ENCODE measurements around the gene RAD51B. TPM values are rescaled to one million over a fixed set of nuclear protein-coding genes. Genes with fewer than 3 reads are reported as not detected.

RAD51B gene
- total RNA-seq, 6 experiments from 2014 or later: 2.7 to 5.8 (median 4.3) TPM

- intact Hi-C loops (cut with DNase I): no loop called here
Measured at GRCh38 chr14:68106456-68106855, 286.9 kb downstream of the RAD51B start.

GRCh38 chr14:68106905-68107304 is 287.3 kb downstream of the RAD51B start:
- Histone ChIP-seq H3K4me1 (no peaks in the 10 kb centered on the region), H3K27me3 (no peaks in the 10 kb centered on the region), H3K4me3 (no peak overlapping the region), H3K27ac (no peak overlapping the region), H3K36me3 (no peaks in the 10 kb centered on the region), H3K9me3 (peaks cover 0 to 4% (median 0%) of the 10 kb centered on the region in 4 donors)
- intact Hi-C loops (cut with DNase I): no loop called here
- WGBS (ENCODE audit: insufficient coverage, low coverage, low lambda C conversion rate, missing lambda C conversion rate): 88% methylated on average over 2 of the region's 2 CpGs
- TF ChIP-seq POLR2A (IDR thresholded peaks at IDR 0.05) (no peak), CTCF (IDR thresholded peaks at IDR 0.05) (no peak)
- ATAC-seq (no peak), DNase-seq (no peak)

More at GRCh38 chr14:68106456-68106855, 286.9 kb downstream of the RAD51B start:
- no peak for DNase-seq
- H3K4me3 ChIP-seq: no peak overlapping the region
- no peaks in the 10 kb centered on the region for H3K4me1 ChIP-seq
- TF ChIP-seq CTCF (IDR thresholded peaks at IDR 0.05) (no peak), POLR2A (IDR thresholded peaks at IDR 0.05) (no peak)
- H3K27ac ChIP-seq: no peak overlapping the region
- no peaks in the 10 kb centered on the region for H3K36me3 ChIP-seq
- 67% methylated on average over 1 of the region's 1 CpG for WGBS (ENCODE audit: insufficient coverage, low coverage, low lambda C conversion rate, missing lambda C conversion rate)
- peaks cover 0 to 5% (median 0%) of the 10 kb centered on the region in 4 donors for H3K9me3 ChIP-seq
- no peak for ATAC-seq
- no peaks in the 10 kb centered on the region for H3K27me3 ChIP-seq

- 81% methylated on average over 4 of the region's 4 CpGs for WGBS (ENCODE audit: insufficient coverage, low coverage, low lambda C conversion rate, missing lambda C conversion rate)
- intact Hi-C loops (cut with DNase I): no loop called here
- no peaks in the 10 kb centered on the region for H3K36me3 ChIP-seq
- H3K27ac ChIP-seq: no peak overlapping the region
- TF ChIP-seq CTCF (IDR thresholded peaks at IDR 0.05): no peak
- no peak for TF ChIP-seq POLR2A (IDR thresholded peaks at IDR 0.05)
- no peaks in the 10 kb centered on the region for H3K4me1 ChIP-seq
- H3K27me3 ChIP-seq: no peaks in the 10 kb centered on the region
- no peak for ATAC-seq
- no peak overlapping the region for H3K4me3 ChIP-seq
- DNase-seq: no peak
- no peaks in the 10 kb centered on the region for H3K9me3 ChIP-seq
Measured at GRCh38 chr14:68109132-68109900, 289.7 kb downstream of the RAD51B start.

- H3K27ac ChIP-seq: no peak overlapping the region
- H3K9me3 ChIP-seq: no peaks in the 10 kb centered on the region
- no peaks in the 10 kb centered on the region for H3K4me1 ChIP-seq
- no peak overlapping the region for H3K4me3 ChIP-seq
- H3K27me3 ChIP-seq: no peaks in the 10 kb centered on the region
- TF ChIP-seq POLR2A (IDR thresholded peaks at IDR 0.05) (no peak), CTCF (IDR thresholded peaks at IDR 0.05) (no peak)
- no peak for DNase-seq
- no peaks in the 10 kb centered on the region for H3K36me3 ChIP-seq
- WGBS (ENCODE audit: insufficient coverage, low coverage, low lambda C conversion rate, missing lambda C conversion rate): 55% methylated on average over 4 of the region's 5 CpGs
- intact Hi-C loops (cut with DNase I): no loop called here
- ATAC-seq: no peak
Measured at GRCh38 chr14:68111097-68111852, 291.7 kb downstream of the RAD51B start.
